Measurements from ENCODE around the gene ATXN3L. TPM values are rescaled to one million over a fixed set of nuclear protein-coding genes. Genes with fewer than 3 reads are reported as not detected.

The ATXN3L gene
- total and polyA plus RNA-seq, 9 donors: not detected

GRCh38 chrX:13339607-13340006, 19.8 kb upstream of the ATXN3L start:
- H3K4me3 ChIP-seq: no peak overlapping the region
- intact Hi-C loops (cut with DNase I): no loop called here
- WGBS, 3 donors: 52 to 64% (median 57%) methylated on average over 3 of the region's 3 CpGs
- no peak overlapping the region for H3K27ac ChIP-seq
- TF ChIP-seq CTCF (IDR thresholded peaks at IDR 0.05) (no peak), POLR2A (IDR thresholded peaks at IDR 0.05) (no peak), EP300 (IDR thresholded peaks at IDR 0.05) (no peak)
- H3K4me1 ChIP-seq (ENCODE audit: insufficient read depth): peaks cover 6% of the 10 kb centered on the region
- no peaks in the 10 kb centered on the region for H3K27me3 ChIP-seq
- H3K36me3 ChIP-seq: no peaks in the 10 kb centered on the region
- DNase-seq: peak in 1 of 5 donors; percentile 21
- no peaks in the 10 kb centered on the region for H3K9me3 ChIP-seq

GRCh38 chrX:13338996-13339515, 19.2 kb upstream of the ATXN3L start:
- intact Hi-C loops (cut with DNase I): no loop called here

GRCh38 chrX:13334491-13334890, 14.6 kb upstream of the ATXN3L start:
- TF ChIP-seq POLR2A (IDR thresholded peaks at IDR 0.05) (no peak), EP300 (IDR thresholded peaks at IDR 0.05) (no peak), CTCF (IDR thresholded peaks at IDR 0.05) (no peak)

More at GRCh38 chrX:13338996-13339515, 19.2 kb upstream of the ATXN3L start:
- WGBS, 3 donors: 28 to 31% (median 30%) methylated on average over 3 of the region's 3 CpGs
- Histone ChIP-seq H3K27me3 (no peaks in the 10 kb centered on the region), H3K4me1 (ENCODE audit: insufficient read depth) (peaks cover 6% of the 10 kb centered on the region), H3K4me3 (no peak overlapping the region), H3K27ac (no peak overlapping the region), H3K36me3 (no peaks in the 10 kb centered on the region), H3K9me3 (no peaks in the 10 kb centered on the region)
- TF ChIP-seq EP300 (IDR thresholded peaks at IDR 0.05): no peak
- TF ChIP-seq CTCF (IDR thresholded peaks at IDR 0.05): no peak
- TF ChIP-seq POLR2A (IDR thresholded peaks at IDR 0.05): no peak
- no peak for DNase-seq

GRCh38 chrX:13330446-13330845, 10.6 kb upstream of the ATXN3L start:
- intact Hi-C loops (cut with DNase I): no loop called here
- DNase-seq: no peak
- WGBS, 3 donors: 63 to 74% (median 64%) methylated on average over 2 of the region's 2 CpGs
- Histone ChIP-seq H3K4me3 (no peak overlapping the region), H3K36me3 (no peaks in the 10 kb centered on the region), H3K27me3 (no peaks in the 10 kb centered on the region), H3K9me3 (no peaks in the 10 kb centered on the region), H3K27ac (no peak overlapping the region), H3K4me1 (ENCODE audit: insufficient read depth) (no peaks in the 10 kb centered on the region)
- TF ChIP-seq CTCF (IDR thresholded peaks at IDR 0.05) (no peak), POLR2A (IDR thresholded peaks at IDR 0.05) (no peak), EP300 (IDR thresholded peaks at IDR 0.05) (no peak)

More at GRCh38 chrX:13334491-13334890, 14.6 kb upstream of the ATXN3L start:
- Histone ChIP-seq H3K9me3 (no peaks in the 10 kb centered on the region), H3K27ac (no peak overlapping the region), H3K27me3 (no peaks in the 10 kb centered on the region), H3K36me3 (no peaks in the 10 kb centered on the region), H3K4me3 (no peak overlapping the region), H3K4me1 (ENCODE audit: insufficient read depth) (peaks cover 3% of the 10 kb centered on the region)
- DNase-seq: no peak
- intact Hi-C loops (cut with DNase I): no loop called here
- 80 to 84% (median 83%) methylated on average over 6 of the region's 6 CpGs for WGBS, 3 donors

Measured in ovary (tissue), 9 donors.